Stimulated activated naive CD8-positive, alpha-beta T cell treated with anti-CD3 and anti-CD28 coated beads, Interleukin-15, Interleukin-2, amounts not matched to agents 100 ng/mL and 50 ng/mL, for 24 hours (primary cell): ENCODE results near the gene TECPR2.
A peak's percentile ranks its signal among the peaks of the same experiment; 100 is the strongest.
"Not testable (repeated sequence)": the region's sequence is repeated elsewhere in the genome, so short reads cannot be mapped to it uniquely, and the experiment has no call there.

Experiments used
- H3K27ac Mint-ChIP-seq: one replicate; pipeline ENCODE4 v1.8.0; 2021; ENCODE audit warnings: mild to moderate bottlenecking, mixed read lengths
- H3K27me3 Mint-ChIP-seq: one replicate; pipeline ENCODE4 v1.8.0; 2021; ENCODE audit warnings: mixed read lengths
- H3K36me3 Mint-ChIP-seq: one replicate; pipeline ENCODE4 v1.8.0; 2021; ENCODE audit warnings: low read depth, mixed read lengths
- H3K4me1 Mint-ChIP-seq: one replicate; pipeline ENCODE4 v1.8.0; 2021; ENCODE audit warnings: low read depth, mixed read lengths
- H3K4me3 Mint-ChIP-seq: one replicate; pipeline ENCODE4 v1.8.0; 2021; ENCODE audit warnings: mild to moderate bottlenecking, mixed read lengths
- H3K9me3 Mint-ChIP-seq: one replicate; pipeline ENCODE4 v1.8.0; 2021; ENCODE audit warnings: mixed read lengths

Gene TECPR2

GRCh38 chr14:102351023-102351422 is 11.7 kb upstream of the TECPR2 start:
- H3K27me3 Mint-ChIP-seq: no peaks in the 10 kb centered on the region
- peaks cover 10% of the 10 kb centered on the region for H3K4me1 Mint-ChIP-seq
- H3K36me3 Mint-ChIP-seq: peaks cover 67% of the 10 kb centered on the region
- no peak overlapping the region for H3K27ac Mint-ChIP-seq
- no peaks in the 10 kb centered on the region for H3K9me3 Mint-ChIP-seq
- no peak overlapping the region for H3K4me3 Mint-ChIP-seq

- H3K36me3 Mint-ChIP-seq: peaks cover 73% of the 10 kb centered on the region
- not testable (repeated sequence) for H3K27me3 Mint-ChIP-seq, H3K27ac Mint-ChIP-seq
Observed at GRCh38 chr14:102351593-102351992, 11.1 kb upstream of the TECPR2 start.

GRCh38 chr14:102352213-102352612 is 10.5 kb upstream of the TECPR2 start:
- no peak overlapping the region for H3K4me3 Mint-ChIP-seq
- no peaks in the 10 kb centered on the region for H3K27me3 Mint-ChIP-seq
- no peak overlapping the region for H3K27ac Mint-ChIP-seq
- H3K36me3 Mint-ChIP-seq: peaks cover 72% of the 10 kb centered on the region
- no peaks in the 10 kb centered on the region for H3K9me3 Mint-ChIP-seq
- H3K4me1 Mint-ChIP-seq: peaks cover 10% of the 10 kb centered on the region

More at GRCh38 chr14:102351593-102351992, 11.1 kb upstream of the TECPR2 start:
- H3K4me1 Mint-ChIP-seq: peaks cover 10% of the 10 kb centered on the region
- not testable (repeated sequence) for H3K9me3 Mint-ChIP-seq, H3K4me3 Mint-ChIP-seq

GRCh38 chr14:102353126-102353619 is 9.6 kb upstream of the TECPR2 start:
- H3K27me3 Mint-ChIP-seq: no peaks in the 10 kb centered on the region

GRCh38 chr14:102356280-102356679 is 6.5 kb upstream of the TECPR2 start:
- H3K36me3 Mint-ChIP-seq: peaks cover 74% of the 10 kb centered on the region
- no peaks in the 10 kb centered on the region for H3K9me3 Mint-ChIP-seq
- no peak overlapping the region for H3K4me3 Mint-ChIP-seq
- H3K27ac Mint-ChIP-seq: no peak overlapping the region
- H3K4me1 Mint-ChIP-seq: peaks cover 26% of the 10 kb centered on the region
- H3K27me3 Mint-ChIP-seq: no peaks in the 10 kb centered on the region

More at GRCh38 chr14:102353126-102353619, 9.6 kb upstream of the TECPR2 start:
- Mint-ChIP-seq H3K9me3 (no peaks in the 10 kb centered on the region), H3K27ac (peak overlapping the region; percentile 36), H3K36me3 (peaks cover 72% of the 10 kb centered on the region), H3K4me3 (no peak overlapping the region), H3K4me1 (peaks cover 10% of the 10 kb centered on the region)

- no peaks in the 10 kb centered on the region for H3K9me3 Mint-ChIP-seq
- peaks cover 54% of the 10 kb centered on the region for H3K36me3 Mint-ChIP-seq
- no peak overlapping the region for H3K4me3 Mint-ChIP-seq
- no peaks in the 10 kb centered on the region for H3K27me3 Mint-ChIP-seq
- peaks cover 26% of the 10 kb centered on the region for H3K4me1 Mint-ChIP-seq
- no peak overlapping the region for H3K27ac Mint-ChIP-seq
Observed at GRCh38 chr14:102359341-102359740, 3.4 kb upstream of the TECPR2 start.

GRCh38 chr14:102360388-102360787 is 2.4 kb upstream of the TECPR2 start:
- no peak overlapping the region for H3K27ac Mint-ChIP-seq

GRCh38 chr14:102362084-102362483 is 657 bp upstream of the TECPR2 start:
- H3K27me3 Mint-ChIP-seq: no peaks in the 10 kb centered on the region
- peak overlapping the region; percentile 93 for H3K4me3 Mint-ChIP-seq
- peaks cover 30% of the 10 kb centered on the region for H3K4me1 Mint-ChIP-seq
- no peaks in the 10 kb centered on the region for H3K9me3 Mint-ChIP-seq
- peaks cover 29% of the 10 kb centered on the region for H3K36me3 Mint-ChIP-seq
- peak overlapping the region; percentile 98 for H3K27ac Mint-ChIP-seq

More at GRCh38 chr14:102360388-102360787, 2.4 kb upstream of the TECPR2 start:
- Mint-ChIP-seq H3K4me1 (peaks cover 26% of the 10 kb centered on the region), H3K9me3 (no peaks in the 10 kb centered on the region), H3K36me3 (peaks cover 45% of the 10 kb centered on the region), H3K27me3 (no peaks in the 10 kb centered on the region), H3K4me3 (peak overlapping the region; percentile 75)

GRCh38 chr14:102363182-102363943 is 622 bp downstream of the TECPR2 start:
- Mint-ChIP-seq H3K4me3 (no peak overlapping the region), H3K27ac (peak overlapping the region; percentile 86), H3K4me1 (peaks cover 43% of the 10 kb centered on the region), H3K27me3 (no peaks in the 10 kb centered on the region), H3K36me3 (peaks cover 18% of the 10 kb centered on the region), H3K9me3 (no peaks in the 10 kb centered on the region)

GRCh38 chr14:102370305-102370809 is 7.6 kb downstream of the TECPR2 start:
- Mint-ChIP-seq H3K4me1 (peaks cover 45% of the 10 kb centered on the region), H3K27me3 (no peaks in the 10 kb centered on the region), H3K27ac (no peak overlapping the region)

GRCh38 chr14:102371361-102371760 is 8.6 kb downstream of the TECPR2 start:
- peaks cover 47% of the 10 kb centered on the region for H3K4me1 Mint-ChIP-seq

More at GRCh38 chr14:102370305-102370809, 7.6 kb downstream of the TECPR2 start:
- no peak overlapping the region for H3K4me3 Mint-ChIP-seq
- no peaks in the 10 kb centered on the region for H3K9me3 Mint-ChIP-seq
- peaks cover 6% of the 10 kb centered on the region for H3K36me3 Mint-ChIP-seq

GRCh38 chr14:102373110-102373509 is 10.4 kb downstream of the TECPR2 start:
- Mint-ChIP-seq H3K27me3 (no peaks in the 10 kb centered on the region), H3K27ac (no peak overlapping the region), H3K36me3 (peaks cover 17% of the 10 kb centered on the region), H3K4me3 (no peak overlapping the region), H3K4me1 (peaks cover 33% of the 10 kb centered on the region), H3K9me3 (no peaks in the 10 kb centered on the region)

More at GRCh38 chr14:102371361-102371760, 8.6 kb downstream of the TECPR2 start:
- no peaks in the 10 kb centered on the region for H3K9me3 Mint-ChIP-seq
- H3K36me3 Mint-ChIP-seq: peaks cover 6% of the 10 kb centered on the region
- no peaks in the 10 kb centered on the region for H3K27me3 Mint-ChIP-seq
- H3K27ac Mint-ChIP-seq: no peak overlapping the region
- no peak overlapping the region for H3K4me3 Mint-ChIP-seq

GRCh38 chr14:102374264-102374663 is 11.5 kb downstream of the TECPR2 start:
- no peak overlapping the region for H3K27ac Mint-ChIP-seq

GRCh38 chr14:102375119-102375518 is 12.4 kb downstream of the TECPR2 start:
- no peaks in the 10 kb centered on the region for H3K9me3 Mint-ChIP-seq
- peak overlapping the region; percentile 12 for H3K27ac Mint-ChIP-seq
- H3K27me3 Mint-ChIP-seq: no peaks in the 10 kb centered on the region
- H3K4me3 Mint-ChIP-seq: peak overlapping the region; percentile 1
- peaks cover 27% of the 10 kb centered on the region for H3K4me1 Mint-ChIP-seq
- peaks cover 23% of the 10 kb centered on the region for H3K36me3 Mint-ChIP-seq

More at GRCh38 chr14:102374264-102374663, 11.5 kb downstream of the TECPR2 start:
- Mint-ChIP-seq H3K4me3 (no peak overlapping the region), H3K9me3 (no peaks in the 10 kb centered on the region), H3K36me3 (peaks cover 23% of the 10 kb centered on the region), H3K27me3 (no peaks in the 10 kb centered on the region), H3K4me1 (peaks cover 27% of the 10 kb centered on the region)

GRCh38 chr14:102377696-102378095 is 15.0 kb downstream of the TECPR2 start:
- no peaks in the 10 kb centered on the region for H3K9me3 Mint-ChIP-seq
- H3K4me3 Mint-ChIP-seq: no peak overlapping the region
- peaks cover 19% of the 10 kb centered on the region for H3K4me1 Mint-ChIP-seq
- H3K36me3 Mint-ChIP-seq: peaks cover 22% of the 10 kb centered on the region
- no peaks in the 10 kb centered on the region for H3K27me3 Mint-ChIP-seq
- H3K27ac Mint-ChIP-seq: no peak overlapping the region
